GM18867 (cell line): ENCODE data around the gene CAMSAP3.

Source experiments
- ATAC-seq: cut with Tn5 transposase; IDR thresholded peaks from one replicate; pipeline ENCODE4 v1.9.1; 2021; ENCODE audit warnings: mild to moderate bottlenecking, moderate library complexity; ENCODE audit not compliant: unreplicated experiment

Gene CAMSAP3

GRCh38 chr19:7612282-7613274, 16.9 kb downstream of the CAMSAP3 start:
- no peak for ATAC-seq

- no peak for ATAC-seq
Measured at GRCh38 chr19:7614859-7615741, 19.4 kb downstream of the CAMSAP3 start.

DNA sequence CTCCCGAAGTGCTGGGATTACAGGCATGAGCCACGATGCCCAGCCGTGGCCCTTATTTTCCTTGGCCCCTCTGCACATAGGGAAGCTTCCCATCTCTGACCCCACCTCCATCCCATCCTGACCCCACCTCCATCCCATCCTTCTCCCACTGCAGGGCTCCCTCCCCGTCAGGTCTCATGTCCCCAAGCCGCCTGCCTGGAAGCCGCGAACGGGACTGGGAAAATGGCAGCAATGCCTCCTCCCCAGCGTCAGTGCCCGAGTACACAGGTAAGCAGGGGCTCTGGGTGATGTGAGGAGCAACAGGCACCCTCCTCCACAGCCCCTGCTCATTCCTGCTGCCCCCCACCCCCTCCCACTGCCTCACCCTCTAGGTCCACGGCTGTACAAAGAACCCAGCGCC, 21.5 kb downstream of the CAMSAP3 start:
- no peak for ATAC-seq

- ATAC-seq = no peak
Measured at GRCh38 chr19:7617735-7618134, 22.1 kb downstream of the CAMSAP3 start.

- ATAC-seq = no peak
Measured at GRCh38 chr19:7618348-7618747, 22.7 kb downstream of the CAMSAP3 start.

DNA sequence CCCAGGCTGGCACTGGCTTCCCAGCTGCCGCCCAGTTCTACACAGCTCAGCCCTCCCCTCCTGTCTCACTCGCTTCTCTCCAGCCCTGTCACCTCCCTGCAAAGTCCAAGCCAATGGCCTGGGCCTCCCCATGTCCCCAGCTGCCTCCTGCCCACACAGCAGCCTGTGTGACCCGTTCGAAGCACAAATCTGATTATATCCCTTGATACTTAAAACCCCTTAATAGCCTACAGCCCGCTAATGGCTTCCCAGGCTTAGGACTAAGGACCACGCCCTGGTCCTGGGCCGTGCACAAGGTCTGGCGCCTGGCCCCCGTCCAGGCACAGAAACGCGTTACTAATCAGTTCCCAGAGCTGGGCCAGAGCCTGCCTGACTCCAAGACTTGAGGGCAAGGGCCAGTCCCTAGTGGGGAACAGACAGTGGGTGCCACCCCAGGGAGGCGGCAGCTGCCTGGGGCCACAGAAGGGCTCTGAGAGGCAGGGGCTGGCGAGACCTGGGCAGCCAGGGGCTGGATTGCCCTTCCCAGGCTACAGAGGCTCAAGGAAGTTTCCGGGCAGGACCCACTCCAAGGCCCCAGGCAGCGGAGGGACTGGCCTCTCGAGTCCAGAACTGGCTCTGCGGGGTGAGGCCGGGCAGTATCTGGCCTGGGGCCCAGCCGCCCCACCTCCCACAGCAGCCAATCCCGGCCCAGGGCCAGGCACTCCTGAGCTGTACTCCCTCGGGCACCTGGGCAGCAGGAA, 23.3 kb downstream of the CAMSAP3 start:
- no peak for ATAC-seq

DNA sequence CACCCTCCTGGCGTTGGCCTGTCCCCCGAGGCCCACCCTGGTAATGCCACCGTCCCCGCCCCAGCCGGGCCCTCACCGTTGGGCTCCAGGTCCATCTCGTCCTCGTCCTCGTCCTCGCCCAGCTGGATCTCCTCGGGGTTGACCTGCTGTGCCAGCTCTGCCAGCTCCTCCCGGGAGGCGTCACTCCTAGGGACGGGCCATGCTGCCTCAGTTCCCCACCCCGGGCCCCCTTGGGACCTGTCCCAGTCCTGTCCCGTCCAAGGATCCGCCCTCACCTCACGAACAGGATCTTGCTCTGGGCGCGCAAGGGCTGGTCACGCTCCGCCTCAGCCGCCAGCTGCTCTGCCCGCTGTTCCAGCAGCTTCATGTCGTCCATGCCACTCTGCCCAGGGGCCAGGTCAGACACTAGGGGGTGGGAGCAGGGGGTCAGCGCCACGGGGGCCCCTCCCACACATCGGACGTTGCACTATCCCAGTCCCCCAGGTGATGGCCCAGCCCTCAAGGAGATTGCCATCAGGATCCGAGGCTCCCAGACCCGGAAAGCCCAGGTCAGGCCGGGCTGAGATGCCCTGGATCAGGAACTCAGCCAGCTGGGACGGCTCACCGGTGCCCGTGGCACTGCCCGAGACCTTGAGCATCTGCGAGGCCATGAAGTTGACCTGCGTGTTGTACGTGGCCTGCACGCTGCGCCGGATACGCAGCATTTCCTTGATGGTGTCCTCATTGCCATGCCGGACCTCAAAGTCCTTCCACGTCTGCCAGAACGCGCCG, 24.2 kb downstream of the CAMSAP3 start:
- ATAC-seq = no peak

DNA sequence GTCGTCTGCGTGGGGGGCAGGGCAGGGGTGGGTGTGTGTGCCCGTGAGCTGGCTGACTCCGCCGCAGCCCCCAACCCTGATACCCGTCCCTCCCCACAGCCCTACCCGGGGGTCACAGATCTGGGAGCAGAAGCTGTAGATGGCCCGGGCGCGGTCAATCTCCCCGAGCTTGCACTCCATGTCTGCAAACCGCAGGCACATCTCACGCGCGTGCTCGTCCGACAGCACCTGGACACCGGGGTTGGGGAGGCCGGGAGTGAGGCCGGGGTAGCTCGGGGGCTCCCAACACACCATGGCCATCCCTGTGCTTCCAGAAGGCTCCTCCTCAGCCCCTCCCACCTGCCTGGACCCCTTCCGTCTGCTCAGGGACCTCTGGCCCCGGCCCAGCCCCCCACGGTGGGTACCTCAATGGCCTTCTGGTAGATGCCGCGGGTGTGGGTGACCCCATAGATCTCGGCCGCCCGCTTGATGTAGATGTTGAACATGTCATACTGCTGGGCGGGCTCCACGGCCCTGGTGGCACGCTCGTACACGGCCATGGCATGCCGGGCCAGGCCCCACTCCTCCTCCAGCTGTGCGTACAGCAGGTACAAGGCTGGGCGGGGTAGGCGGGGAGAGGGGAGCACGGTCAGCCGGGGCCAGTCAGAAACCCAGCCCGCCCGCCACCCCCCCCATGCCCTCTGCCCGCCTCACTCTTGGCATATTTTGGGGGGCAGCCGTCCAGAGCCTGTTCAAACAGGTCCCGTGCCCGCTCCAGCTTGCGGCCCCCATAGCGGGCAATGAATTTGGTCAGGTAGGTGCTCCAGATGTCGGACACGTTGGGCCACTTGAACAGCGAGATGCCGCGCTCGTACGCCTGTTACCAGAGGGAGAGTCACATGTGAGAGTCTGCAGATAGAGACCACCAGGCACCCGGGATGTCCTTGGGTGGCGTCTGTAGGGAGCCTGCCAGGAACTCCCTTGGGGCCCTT, 25.1 kb downstream of the CAMSAP3 start:
- ATAC-seq = no peak

GRCh38 chr19:7622933-7623685, 27.4 kb downstream of the CAMSAP3 start:
- ATAC-seq = no peak

- ATAC-seq = no peak
Measured at GRCh38 chr19:7623725-7624603, 28.3 kb downstream of the CAMSAP3 start.

- ATAC-seq = no peak
Measured at GRCh38 chr19:7624810-7625209, 29.1 kb downstream of the CAMSAP3 start.

DNA sequence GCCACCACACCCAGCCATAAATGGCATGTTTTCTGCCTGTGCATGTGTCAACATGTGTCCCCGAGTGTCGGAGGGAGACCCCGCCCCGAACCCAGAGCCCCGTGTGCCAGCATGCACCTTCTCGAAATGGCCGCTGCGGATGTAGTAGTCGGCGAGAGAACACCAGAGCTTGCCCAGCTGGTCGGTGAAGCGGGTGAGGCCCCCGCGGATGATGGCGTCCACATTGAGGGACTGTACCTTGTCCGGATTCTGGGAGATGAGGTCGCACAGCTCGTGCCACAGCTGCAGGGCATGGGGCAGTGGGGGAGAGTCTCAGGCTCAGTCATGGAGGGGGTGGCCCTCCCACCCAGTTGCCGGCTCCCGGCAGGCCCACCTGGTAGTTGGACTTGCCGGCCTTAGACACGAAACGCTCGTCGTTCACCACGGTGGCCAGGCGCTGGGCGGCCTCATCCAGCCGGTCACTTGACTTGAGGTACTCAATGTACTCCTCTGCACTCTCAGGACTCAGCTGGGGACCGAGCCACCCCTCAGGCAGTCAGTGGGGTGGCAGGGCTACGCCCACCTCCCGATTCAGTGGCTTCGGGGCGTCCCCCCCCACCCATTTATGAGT, 30.2 kb downstream of the CAMSAP3 start:
- ATAC-seq = no peak

DNA sequence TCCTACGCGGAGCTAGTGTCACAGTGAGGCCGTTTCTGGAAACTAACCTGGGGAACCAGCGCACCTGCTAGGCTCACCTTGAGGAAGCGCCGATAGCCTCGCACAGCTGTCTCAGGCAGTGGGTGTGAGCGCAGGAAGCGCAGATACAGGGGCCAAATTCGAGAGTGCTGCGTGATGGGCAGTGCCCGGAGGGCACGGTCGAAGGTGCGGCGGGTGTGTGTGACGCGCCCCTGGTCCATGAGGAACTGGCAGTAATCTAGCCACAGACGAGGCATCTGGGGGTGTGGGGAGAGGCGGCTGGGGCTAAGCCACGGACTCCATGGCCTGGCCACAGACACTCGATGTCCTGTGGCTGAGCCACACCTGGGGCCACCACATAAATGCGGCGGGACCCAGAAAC, 31.5 kb downstream of the CAMSAP3 start:
- no peak for ATAC-seq

DNA sequence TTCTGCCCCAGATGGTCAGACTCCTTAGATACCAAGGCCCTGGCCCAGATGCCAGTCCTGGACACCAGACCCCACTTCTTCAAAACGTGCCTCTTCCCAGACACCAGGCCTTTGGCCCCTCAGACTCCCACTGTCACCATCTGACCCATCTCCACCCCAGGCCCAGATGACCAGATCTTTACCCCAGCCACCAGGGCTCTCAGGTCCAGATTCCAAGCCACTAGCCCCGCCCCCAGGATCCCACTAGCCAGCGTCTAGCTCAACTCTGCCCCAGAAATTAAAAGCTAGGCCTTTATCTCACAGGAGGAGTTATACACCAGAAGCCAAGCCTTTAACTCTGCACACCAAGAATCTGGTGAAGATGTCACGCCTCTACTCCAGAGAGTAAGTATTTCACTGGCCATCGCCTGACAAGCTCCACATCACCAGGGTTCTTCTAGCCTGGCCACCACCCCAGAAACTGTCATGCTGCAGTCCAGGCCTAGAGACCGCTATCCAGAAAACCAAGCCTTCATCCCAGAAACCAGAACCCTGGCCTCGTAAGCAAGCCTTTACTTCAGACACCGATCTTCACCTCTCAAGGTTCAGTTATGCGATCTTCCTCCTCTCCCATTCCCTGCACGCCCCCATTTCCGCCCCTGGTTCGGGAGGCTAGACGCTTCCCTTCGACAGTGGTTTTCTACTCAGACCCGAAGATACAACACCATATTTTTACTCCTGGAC, 33.1 kb downstream of the CAMSAP3 start:
- no peak for ATAC-seq

DNA sequence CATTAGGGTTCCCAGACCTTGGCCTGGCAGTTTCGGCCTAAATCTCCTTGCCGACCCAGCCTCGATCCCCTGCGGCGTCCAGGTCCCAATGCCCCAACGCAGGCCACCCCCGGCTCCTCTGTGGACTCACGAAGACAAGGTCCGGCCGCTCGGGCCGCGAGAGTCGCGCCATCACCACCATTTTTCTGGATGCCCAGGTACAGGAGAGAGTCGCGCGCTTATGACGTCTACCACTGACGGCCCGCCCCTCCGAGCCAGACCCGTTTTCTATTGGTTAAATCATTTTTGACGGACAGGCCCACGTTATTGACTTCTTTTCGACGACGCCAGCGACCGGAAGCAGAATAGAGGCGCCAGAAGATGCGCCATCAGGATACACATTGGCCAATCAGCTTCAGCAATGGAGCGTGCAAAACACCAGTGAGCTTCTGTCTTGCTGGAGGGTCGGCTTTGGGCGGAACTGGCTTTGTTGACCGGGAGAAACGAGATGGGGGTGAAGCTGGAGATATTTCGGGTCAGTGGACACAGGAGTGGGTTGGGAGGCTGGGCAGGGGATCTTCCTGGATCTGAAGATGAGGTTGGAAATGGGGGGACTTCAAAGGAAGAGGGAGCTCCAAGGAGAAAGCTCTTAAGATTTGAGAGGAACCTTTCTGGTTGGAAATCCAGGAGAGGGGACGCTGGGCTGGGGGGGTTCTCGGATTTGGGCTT, 33.8 kb downstream of the CAMSAP3 start, which contains the start of the genes PET100 and XAB2:
PET100 (plus strand) TSS at position 447 of the 708 bp plus-strand sequence; CDS start at position 488, 41 bp downstream.
XAB2 (minus strand) TSS at position 199 of the 708 bp plus-strand sequence; CDS start at position 181, 18 bp downstream.
- peak; percentile 90 for ATAC-seq
